Vagina (tissue), 2 donors: ENCODE data around the gene RAVER2. TPM values are rescaled to one million over a fixed set of nuclear protein-coding genes. Genes with fewer than 3 reads are reported as not detected.

Experiments
- DNase-seq, 2 donors: peaks; one replicate each; pipeline ENCODE4 v3.0.0-alpha.2; 2017; ENCODE audit errors: extremely low spot score in 2 of 2
- H3K27ac ChIP-seq: fragments of 200-600 bp; sonication (generic); one replicate; pipeline ENCODE4 v1.5.1; 2019
- H3K27me3 ChIP-seq: fragments of 200-600 bp; sonication (generic); one replicate; pipeline ENCODE4 v1.5.1; 2019
- H3K36me3 ChIP-seq, 2 donors: fragments of 200-600 bp; sonication (generic); one replicate each; pipeline ENCODE4 v1.5.1; 2017 to 2019
- H3K4me1 ChIP-seq: fragments of 200-600 bp; sonication (generic); one replicate; pipeline ENCODE4 v1.5.1; 2019
- H3K4me3 ChIP-seq, 2 donors: fragments of 200-600 bp; sonication (generic); 1 replicate in 1 of 2; 2 replicates in 1 of 2; pipeline ENCODE4 v1.5.1; 2016 to 2019
- H3K9me3 ChIP-seq: fragments of 200-600 bp; sonication (generic); one replicate; pipeline ENCODE4 v1.5.1; 2019
- POLR2A ChIP-seq, 2 donors: fragments of 450-650 bp; IDR thresholded peaks; one replicate each; pipeline ENCODE4 v1.6.1; 2017; ENCODE audit warnings: antibody characterized with exemption in 2 of 2, mild to moderate bottlenecking in 2 of 2, moderate library complexity in 2 of 2
- POLR2AphosphoS5 ChIP-seq, 2 donors: sonication (generic); formaldehyde crosslinking; IDR thresholded peaks; one replicate each; pipeline ENCODE4 v1.9.0; 2017; ENCODE audit warnings: antibody characterized with exemption in 2 of 2, mild to moderate bottlenecking in 2 of 2, low read depth in 1 of 2; ENCODE audit not compliant: insufficient read depth in 1 of 2
- intact Hi-C: fragments of 100-400 bp; cut with DNase I; formaldehyde crosslinking; loops from one replicate; pipeline ENCODE4 v1.15.1; 2023
- total RNA-seq: library from RNA; depleted of rRNA; stranded (reverse); fragments of >200 nt; gene quantifications from one replicate; pipeline ENCODE4 v1.2.3, GENCODE V29; 2016
- TF ChIP-seq, protein P1 (sequence below), 3 experiments: fragments of 450-650 bp in 2 of 3; fragments of 200-600 bp in 1 of 3; sonication (generic) in 1 of 3; IDR thresholded peaks; one replicate each; pipeline ENCODE4 v1.5.1; 2017 to 2019; ENCODE audit warnings: antibody characterized with exemption in 3 of 3, mild to moderate bottlenecking in 2 of 3, moderate library complexity in 2 of 3

RAVER2 gene
- total RNA-seq, 1 donor from 2014 or later: 15.0 TPM

- Histone ChIP-seq H3K27me3 (no peaks in the 10 kb centered on the region), H3K9me3 (no peaks in the 10 kb centered on the region), H3K4me3 (no peak overlapping the region), H3K36me3 (peaks cover 0 to 34% of the 10 kb centered on the region in 2 donors), H3K4me1 (no peaks in the 10 kb centered on the region), H3K27ac (no peak overlapping the region)
- DNase-seq: no peak
- TF ChIP-seq, protein P1, sequence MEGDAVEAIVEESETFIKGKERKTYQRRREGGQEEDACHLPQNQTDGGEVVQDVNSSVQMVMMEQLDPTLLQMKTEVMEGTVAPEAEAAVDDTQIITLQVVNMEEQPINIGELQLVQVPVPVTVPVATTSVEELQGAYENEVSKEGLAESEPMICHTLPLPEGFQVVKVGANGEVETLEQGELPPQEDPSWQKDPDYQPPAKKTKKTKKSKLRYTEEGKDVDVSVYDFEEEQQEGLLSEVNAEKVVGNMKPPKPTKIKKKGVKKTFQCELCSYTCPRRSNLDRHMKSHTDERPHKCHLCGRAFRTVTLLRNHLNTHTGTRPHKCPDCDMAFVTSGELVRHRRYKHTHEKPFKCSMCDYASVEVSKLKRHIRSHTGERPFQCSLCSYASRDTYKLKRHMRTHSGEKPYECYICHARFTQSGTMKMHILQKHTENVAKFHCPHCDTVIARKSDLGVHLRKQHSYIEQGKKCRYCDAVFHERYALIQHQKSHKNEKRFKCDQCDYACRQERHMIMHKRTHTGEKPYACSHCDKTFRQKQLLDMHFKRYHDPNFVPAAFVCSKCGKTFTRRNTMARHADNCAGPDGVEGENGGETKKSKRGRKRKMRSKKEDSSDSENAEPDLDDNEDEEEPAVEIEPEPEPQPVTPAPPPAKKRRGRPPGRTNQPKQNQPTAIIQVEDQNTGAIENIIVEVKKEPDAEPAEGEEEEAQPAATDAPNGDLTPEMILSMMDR (IDR thresholded peaks at IDR 0.05): no peak
- TF ChIP-seq POLR2A (IDR thresholded peaks at IDR 0.05) (no peak), POLR2AphosphoS5 (IDR thresholded peaks at IDR 0.05; ENCODE audit: insufficient read depth in 1 of 2, low read depth in 1 of 2) (no peak)
- intact Hi-C loops: no loop called here
Measured at GRCh38 chr1:64881281-64881680, 136.4 kb downstream of the RAVER2 start.

Other genes starting within 250 kb of the RAVER2 start
- 93.3 TPM for gene JAK1, start 221.5 kb downstream of the RAVER2 start, total RNA-seq